Astrocyte (in vitro differentiated cells and primary cell): ENCODE results near the gene PDIA5. TPM values are rescaled to one million over a fixed set of nuclear protein-coding genes. Genes with fewer than 3 reads are reported as not detected.

ENCODE experiments used
- DNase-seq: peaks from one replicate; pipeline ENCODE4 v3.0.0-alpha.2; 2010; ENCODE audit warnings: low read depth
- FAIRE-seq: peaks from 2 replicates; lab custom pipeline; 2011; peaks lifted over from hg19 to GRCh38; lab: Jason Lieb, UNC
- H2AFZ ChIP-seq: 2 replicates; pipeline ENCODE4 v1.6.0; 2012; ENCODE audit warnings: low read depth, low read length, inconsistent platforms
- H3K27ac ChIP-seq: 2 replicates; pipeline ENCODE4 v1.5.1; 2011; ENCODE audit warnings: low read depth, low read length, inconsistent platforms
- H3K27me3 ChIP-seq: 2 replicates; pipeline ENCODE4 v1.6.0; 2011; ENCODE audit warnings: low read length, inconsistent platforms; ENCODE audit not compliant: insufficient read depth
- H3K36me3 ChIP-seq: 2 replicates; pipeline ENCODE4 v1.5.1; 2011; ENCODE audit warnings: low read length, inconsistent platforms; ENCODE audit not compliant: insufficient read depth
- H3K4me1 ChIP-seq: 2 replicates; pipeline ENCODE4 v1.5.1; 2011; ENCODE audit warnings: low read length, inconsistent platforms; ENCODE audit not compliant: insufficient read depth
- H3K4me2 ChIP-seq: 2 replicates; pipeline ENCODE4 v1.6.0; 2012; ENCODE audit warnings: low read length, inconsistent platforms
- H3K4me3 ChIP-seq: 2 replicates; pipeline ENCODE4 v1.5.1; 2011; ENCODE audit warnings: low read depth, mild to moderate bottlenecking, low read length, inconsistent platforms; ENCODE audit not compliant: insufficient read depth
- H3K79me2 ChIP-seq: 2 replicates; pipeline ENCODE4 v1.6.0; 2012; ENCODE audit warnings: mild to moderate bottlenecking, low read length, inconsistent platforms; ENCODE audit not compliant: insufficient read depth
- H3K9ac ChIP-seq: 2 replicates; pipeline ENCODE4 v1.6.0; 2012; ENCODE audit warnings: mild to moderate bottlenecking, low read length, inconsistent platforms
- H3K9me3 ChIP-seq: 2 replicates; pipeline ENCODE4 v1.5.1; 2012; ENCODE audit warnings: low read depth, mild to moderate bottlenecking, low read length, inconsistent platforms; ENCODE audit not compliant: insufficient read depth
- H4K20me1 ChIP-seq: 2 replicates; pipeline ENCODE4 v1.6.0; 2012; ENCODE audit warnings: low read length, inconsistent platforms; ENCODE audit not compliant: insufficient read depth
- H3K27ac Mint-ChIP-seq: one replicate; pipeline ENCODE4 v1.8.0; 2021; ENCODE audit warnings: mild to moderate bottlenecking, mixed read lengths; ENCODE audit not compliant: unreplicated experiment
- H3K27me3 Mint-ChIP-seq: one replicate; pipeline ENCODE4 v1.8.0; 2021; ENCODE audit warnings: low read depth, mixed read lengths; ENCODE audit not compliant: unreplicated experiment
- H3K36me3 Mint-ChIP-seq: one replicate; pipeline ENCODE4 v1.8.0; 2021; ENCODE audit warnings: low read depth, mixed read lengths; ENCODE audit not compliant: unreplicated experiment
- H3K4me1 Mint-ChIP-seq: one replicate; pipeline ENCODE4 v1.8.0; 2021; ENCODE audit warnings: low read depth, mixed read lengths; ENCODE audit not compliant: unreplicated experiment
- H3K4me3 Mint-ChIP-seq: one replicate; pipeline ENCODE4 v1.8.0; 2021; ENCODE audit warnings: mild to moderate bottlenecking, moderate library complexity, mixed read lengths; ENCODE audit not compliant: unreplicated experiment
- H3K9me3 Mint-ChIP-seq: one replicate; pipeline ENCODE4 v1.8.0; 2021; ENCODE audit warnings: mild to moderate bottlenecking, mixed read lengths; ENCODE audit not compliant: unreplicated experiment
- CTCF ChIP-seq: IDR thresholded peaks from 2 replicates; pipeline ENCODE4 v1.5.1; 2011; ENCODE audit warnings: low read depth, mild to moderate bottlenecking, inconsistent platforms, low read length, moderate library complexity; ENCODE audit not compliant: insufficient read depth
- EZH2 ChIP-seq: IDR thresholded peaks from 2 replicates; pipeline ENCODE4 v1.6.1; 2012; ENCODE audit warnings: mild to moderate bottlenecking, low read length, inconsistent platforms; ENCODE audit not compliant: insufficient read depth
- total RNA-seq: library from RNA; stranded (reverse); gene quantifications from 2 replicates; pipeline ENCODE4 v1.2.1, GENCODE V29; 2021

PDIA5 gene
- total RNA-seq, 1 donor from 2014 or later: 77.5 TPM

- Histone ChIP-seq H3K4me2 (no peak overlapping the region), H3K4me3 (no peak overlapping the region), H3K27me3 (no peaks in the 10 kb centered on the region), H3K9ac (no peak overlapping the region), H3K79me2 (no peaks in the 10 kb centered on the region), H3K27ac (no peak overlapping the region), H2AFZ (no peak overlapping the region), H3K4me1 (no peaks in the 10 kb centered on the region), H3K36me3 (peaks cover 6% of the 10 kb centered on the region), H4K20me1 (peaks cover 22% of the 10 kb centered on the region), H3K9me3 (no peaks in the 10 kb centered on the region)
- FAIRE-seq (no peak), DNase-seq (no peak)
- Mint-ChIP-seq H3K4me1 (peaks cover 7% of the 10 kb centered on the region), H3K36me3 (peaks cover 30% of the 10 kb centered on the region), H3K27me3 (no peaks in the 10 kb centered on the region), H3K27ac (no peak overlapping the region), H3K9me3 (no peaks in the 10 kb centered on the region), H3K4me3 (no peak overlapping the region)
- no peak for TF ChIP-seq EZH2
- no peak for TF ChIP-seq CTCF
These were observed 89.6 kb downstream of the PDIA5 start for GRCh38 chr3:123156276-123156995.

- no peak overlapping the region for H3K27ac Mint-ChIP-seq
- FAIRE-seq: no peak
- no peaks in the 10 kb centered on the region for H3K27me3 Mint-ChIP-seq
- peaks cover 9% of the 10 kb centered on the region for H3K36me3 ChIP-seq
- H3K4me1 Mint-ChIP-seq: peaks cover 7% of the 10 kb centered on the region
- no peaks in the 10 kb centered on the region for H3K4me1 ChIP-seq
- H3K4me3 Mint-ChIP-seq: no peak overlapping the region
- no peak overlapping the region for H2AFZ ChIP-seq
- H3K9me3 Mint-ChIP-seq: no peaks in the 10 kb centered on the region
- no peaks in the 10 kb centered on the region for H3K27me3 ChIP-seq
- no peak overlapping the region for H3K4me2 ChIP-seq
- no peak for DNase-seq
- peaks cover 17% of the 10 kb centered on the region for H4K20me1 ChIP-seq
- no peaks in the 10 kb centered on the region for H3K79me2 ChIP-seq
- H3K36me3 Mint-ChIP-seq: peaks cover 29% of the 10 kb centered on the region
- TF ChIP-seq EZH2 (no peak), CTCF (no peak)
- H3K4me3 ChIP-seq: no peak overlapping the region
- no peak overlapping the region for H3K27ac ChIP-seq
- no peaks in the 10 kb centered on the region for H3K9me3 ChIP-seq
- H3K9ac ChIP-seq: no peak overlapping the region
These were observed 90.4 kb downstream of the PDIA5 start for GRCh38 chr3:123157209-123157597.

- no peaks in the 10 kb centered on the region for H3K9me3 ChIP-seq
- Mint-ChIP-seq H3K36me3 (peaks cover 29% of the 10 kb centered on the region), H3K4me1 (peaks cover 7% of the 10 kb centered on the region), H3K27me3 (no peaks in the 10 kb centered on the region), H3K9me3 (no peaks in the 10 kb centered on the region), H3K4me3 (no peak overlapping the region), H3K27ac (no peak overlapping the region)
- no peak overlapping the region for H3K4me3 ChIP-seq
- no peaks in the 10 kb centered on the region for H3K4me1 ChIP-seq
- FAIRE-seq: no peak
- peaks cover 17% of the 10 kb centered on the region for H4K20me1 ChIP-seq
- no peak for TF ChIP-seq CTCF
- no peak for TF ChIP-seq EZH2
- DNase-seq: no peak
- no peak overlapping the region for H3K9ac ChIP-seq
- peaks cover 14% of the 10 kb centered on the region for H3K36me3 ChIP-seq
- H2AFZ ChIP-seq: no peak overlapping the region
- no peak overlapping the region for H3K4me2 ChIP-seq
- H3K79me2 ChIP-seq: no peaks in the 10 kb centered on the region
- H3K27me3 ChIP-seq: no peaks in the 10 kb centered on the region
- H3K27ac ChIP-seq: no peak overlapping the region
These were observed 90.9 kb downstream of the PDIA5 start for GRCh38 chr3:123157598-123158287.
